Measurements from ENCODE around the gene KCNJ10.
"Not testable (repeated sequence)": the region's sequence is repeated elsewhere in the genome, so short reads cannot be mapped to it uniquely, and the experiment has no call there.

The KCNJ10 gene

DNA sequence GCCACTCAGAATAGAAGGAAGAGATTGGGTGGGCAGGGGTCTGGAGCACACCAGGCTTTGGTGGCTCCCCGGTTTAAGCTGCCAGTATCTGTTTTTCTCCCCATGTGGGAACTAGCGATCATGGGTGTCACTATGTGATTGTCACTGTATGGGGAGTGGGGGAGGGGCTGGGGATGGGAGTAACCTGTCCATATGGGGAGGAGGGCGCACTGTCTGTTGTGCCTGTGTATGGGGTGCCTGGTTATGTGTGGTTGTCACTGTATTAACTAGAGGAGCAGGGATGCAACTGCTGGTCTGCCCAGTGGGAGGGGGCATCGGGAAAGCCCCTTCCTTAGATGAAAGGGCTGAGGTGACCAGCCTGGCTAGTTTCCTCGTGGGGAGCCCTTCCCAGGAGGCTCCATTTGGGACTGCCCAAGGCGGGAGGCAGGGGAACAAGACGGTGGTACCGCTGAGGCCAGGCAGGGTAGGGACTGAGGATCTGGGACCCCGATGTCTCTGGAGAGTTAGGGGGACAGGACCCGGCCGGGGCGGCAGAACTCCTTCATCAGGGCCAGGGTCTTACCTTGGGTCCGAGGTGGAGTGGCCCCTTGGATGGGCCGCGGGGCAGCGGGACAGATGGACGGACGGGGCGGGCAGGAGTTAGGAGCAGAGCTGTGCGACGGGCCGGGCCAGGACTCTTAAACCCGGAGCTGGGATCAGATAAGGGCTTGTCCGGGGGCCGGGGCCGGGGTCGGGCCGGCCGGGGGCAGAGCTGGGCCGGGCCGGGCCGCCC, at the start of gene KCNJ10:
Gene KCNJ10 (minus strand): TSS at position 701 of the 772 bp plus-strand sequence. CDS start 27,628 bp downstream, outside the sequence.
- DNase-seq, result no peak

DNA sequence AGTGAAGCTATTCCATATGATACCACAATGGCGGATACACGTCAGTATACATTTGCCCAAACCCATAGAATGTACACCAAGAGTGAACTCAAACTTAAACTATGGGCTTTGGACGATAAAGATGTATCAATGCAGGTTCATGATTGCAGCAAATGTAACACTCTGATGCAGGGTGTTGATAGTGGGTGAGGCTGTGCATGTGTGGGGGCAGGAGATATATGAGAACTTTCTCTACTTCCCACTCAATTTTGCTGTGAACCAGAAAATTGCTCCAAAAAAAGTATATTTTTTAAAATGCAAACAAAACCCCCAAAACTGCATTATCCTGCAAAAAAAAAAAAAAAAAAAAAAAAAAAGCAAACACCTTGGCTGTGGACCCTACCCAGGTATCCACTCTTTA, 49.0 kb upstream of the KCNJ10 start:
- no peak for DNase-seq

GRCh38 chr1:160117709-160118183, 47.8 kb upstream of the KCNJ10 start:
- no peak for DNase-seq

DNA sequence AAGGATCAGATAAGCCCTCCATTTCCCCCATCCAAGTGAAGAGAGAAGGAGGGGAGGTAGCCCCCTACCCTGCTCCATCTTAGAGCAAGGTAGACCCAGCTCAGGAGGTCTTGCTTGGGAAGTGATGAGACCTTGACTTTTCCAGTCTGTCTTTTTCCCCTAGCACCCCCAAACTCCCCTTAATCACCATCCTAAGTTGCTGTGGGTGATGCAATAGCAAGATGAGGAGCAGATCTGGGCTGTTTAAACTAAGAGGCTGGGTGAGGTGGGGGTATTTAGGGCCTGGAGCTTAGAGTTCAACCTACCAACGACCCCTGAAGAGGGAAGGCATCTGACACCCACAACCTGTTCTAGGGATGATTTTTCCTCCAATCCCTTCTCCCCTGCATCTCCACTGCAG, 47.3 kb upstream of the KCNJ10 start:
- no peak for DNase-seq

DNA sequence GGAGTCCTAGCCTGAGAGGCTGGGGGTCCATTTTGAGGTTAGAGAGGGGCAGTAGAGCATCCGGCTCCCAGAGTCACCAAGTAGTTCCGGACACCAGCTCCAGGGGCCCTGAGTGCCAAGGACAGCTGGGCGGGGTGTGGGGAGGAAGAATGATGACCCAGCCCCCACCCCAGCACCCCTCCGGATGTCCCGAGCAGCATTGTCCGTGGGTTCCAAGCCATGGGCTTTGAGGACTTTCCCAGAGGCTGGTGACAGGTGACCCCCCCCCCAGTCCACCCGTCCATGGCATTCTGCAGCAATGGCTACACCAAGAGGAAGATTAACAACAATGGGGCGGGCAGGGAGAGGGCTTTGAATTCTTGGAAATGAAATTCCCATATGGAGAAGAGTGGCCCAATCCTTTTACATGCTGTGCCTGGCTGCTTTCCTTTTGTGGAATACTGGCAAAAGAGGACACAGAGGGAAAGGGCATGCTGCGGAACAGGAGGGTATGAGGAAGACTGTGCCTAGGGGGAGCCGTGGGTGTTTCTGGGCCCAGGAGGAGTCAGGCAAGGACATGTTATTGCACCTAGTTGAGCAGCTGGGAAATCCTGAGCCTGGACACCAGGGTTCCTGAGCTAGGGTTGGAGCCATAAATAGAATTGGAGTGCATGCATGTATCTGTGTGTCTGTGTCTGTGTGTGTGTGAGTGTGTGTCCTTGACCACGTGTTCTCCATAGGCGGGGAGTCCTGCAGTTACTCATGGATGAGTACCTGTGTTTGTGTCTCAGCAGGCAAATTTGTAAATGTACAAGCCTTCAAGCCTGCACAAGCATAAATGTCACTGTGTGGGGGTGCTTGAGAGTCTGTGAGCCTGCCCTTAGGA, 46.6 kb upstream of the KCNJ10 start:
- no peak for DNase-seq

GRCh38 chr1:160115545-160116282, 45.8 kb upstream of the KCNJ10 start, which contains the start of gene ATP1A2:
Gene ATP1A2, plus strand, starts transcription at chr1:160115759. Its CDS starts 103 bp downstream, at chr1:160115862.
- no peak for DNase-seq

GRCh38 chr1:160114085-160114484, 44.1 kb upstream of the KCNJ10 start:
- DNase-seq, result no peak

GRCh38 chr1:160113407-160113806, 43.4 kb upstream of the KCNJ10 start:
- no peak for DNase-seq

- DNase-seq, result no peak
Observed at GRCh38 chr1:160112357-160112756, 42.4 kb upstream of the KCNJ10 start.

DNA sequence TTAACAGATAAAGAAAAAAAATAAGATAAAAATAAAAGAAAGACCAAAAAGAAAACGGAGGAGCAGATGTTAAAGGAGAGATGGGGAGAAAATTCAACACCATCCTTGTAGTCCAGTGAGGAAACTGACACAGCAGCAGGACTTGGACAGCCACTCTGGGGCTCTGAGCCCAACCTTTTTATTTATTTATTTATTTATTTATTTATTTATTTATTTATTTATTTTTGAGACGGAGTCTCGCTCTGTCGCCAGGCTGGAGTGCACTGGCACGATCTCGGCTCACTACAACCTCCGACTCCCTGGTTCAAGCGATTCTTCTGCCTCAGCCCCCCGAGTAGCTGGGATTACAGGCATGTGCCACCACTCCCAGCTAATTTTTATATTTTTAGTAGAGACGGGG, 41.5 kb upstream of the KCNJ10 start:
- not testable (repeated sequence) for DNase-seq

GRCh38 chr1:160109686-160110085, 39.7 kb upstream of the KCNJ10 start:
- DNase-seq, result no peak

GRCh38 chr1:160108888-160109662, 39.1 kb upstream of the KCNJ10 start:
- DNase-seq, result no peak

DNA sequence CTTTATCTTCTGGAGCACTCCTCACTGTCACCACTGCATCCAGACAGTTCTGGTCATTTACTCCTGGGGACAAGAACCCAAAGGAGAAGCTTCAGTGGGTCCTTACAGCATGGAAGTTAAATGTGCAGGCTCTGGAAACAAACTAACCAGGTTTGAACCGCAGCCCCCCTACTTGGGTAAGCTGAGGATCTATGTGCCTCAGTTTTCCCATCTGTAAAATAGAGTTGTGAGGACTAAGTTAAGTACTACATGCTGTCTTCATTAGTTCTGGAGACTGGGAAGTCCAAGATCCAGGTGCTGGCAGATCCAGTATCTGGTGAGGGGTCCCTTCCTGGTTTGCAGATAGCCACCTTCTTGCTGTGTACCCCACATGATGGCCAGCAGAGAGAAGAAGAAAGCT, 37.6 kb upstream of the KCNJ10 start:
- no peak for DNase-seq

DNA sequence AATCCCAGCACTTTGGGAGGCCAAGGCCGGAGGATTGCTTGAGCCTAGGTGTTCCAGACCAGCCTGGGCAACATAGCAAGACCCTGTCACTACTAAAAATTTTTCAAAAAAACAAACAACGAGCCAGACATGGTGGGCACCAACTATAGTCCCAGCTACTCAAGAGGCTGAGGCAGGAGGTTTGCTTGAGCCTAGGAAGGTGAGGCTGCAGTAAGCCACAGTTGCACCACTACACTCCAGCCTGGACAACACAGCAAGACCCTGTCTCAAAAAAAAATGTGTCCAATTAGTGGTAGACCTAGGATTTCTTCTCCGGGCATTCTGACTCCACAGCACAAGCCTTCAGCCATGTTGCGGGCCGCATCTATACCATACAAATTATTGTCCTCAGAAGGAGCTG, 35.2 kb upstream of the KCNJ10 start:
- DNase-seq, result no peak

- no peak for DNase-seq
Observed at GRCh38 chr1:160104486-160104885, 34.5 kb upstream of the KCNJ10 start.

DNA sequence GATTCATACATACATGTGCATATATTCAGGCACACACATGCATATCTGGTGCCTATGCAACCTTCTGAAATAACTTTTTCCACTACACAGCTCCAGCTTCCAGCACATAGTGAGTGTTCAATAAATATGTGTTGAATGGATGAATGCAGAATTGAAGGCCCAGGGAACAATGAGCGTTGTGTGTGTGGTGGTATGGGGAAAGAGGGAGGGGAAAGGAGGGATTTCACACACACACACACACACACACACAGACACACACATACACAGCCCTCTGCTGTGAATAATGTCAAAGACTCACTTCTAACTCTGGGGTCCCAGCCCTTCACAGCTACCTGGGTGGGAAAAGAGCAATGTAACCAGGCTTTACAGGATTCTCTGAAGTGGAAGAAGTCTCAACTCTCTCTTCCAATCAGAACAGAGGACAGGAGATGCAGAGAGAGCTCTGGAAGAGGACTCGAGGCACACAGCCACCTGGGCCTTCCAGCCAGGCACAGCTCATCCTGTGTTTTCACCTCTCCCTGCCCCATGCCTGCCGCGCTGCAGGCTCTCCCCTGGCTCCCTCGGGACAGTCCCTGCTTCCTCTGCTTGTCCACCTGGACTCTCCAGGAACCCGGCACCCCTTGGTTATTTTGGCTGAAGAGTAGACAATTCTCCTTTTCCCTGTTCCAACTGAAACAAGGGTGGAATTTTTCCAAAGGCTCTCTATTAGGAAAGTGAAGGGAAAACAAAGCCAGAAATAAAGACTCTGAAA, 33.9 kb upstream of the KCNJ10 start:
- no peak for DNase-seq

- DNase-seq, result no peak
Observed at GRCh38 chr1:160101717-160102522, 32.0 kb upstream of the KCNJ10 start.

- DNase-seq, result peak; percentile 88
Observed at GRCh38 chr1:160101037-160101716, 31.2 kb upstream of the KCNJ10 start.

- DNase-seq, result no peak
Observed at GRCh38 chr1:160099716-160100375, 29.9 kb upstream of the KCNJ10 start.
